HG02642 (cell line): ENCODE data around the gene QPCTL.
"Not testable (repeated sequence)": the region's sequence is repeated elsewhere in the genome, so short reads cannot be mapped to it uniquely, and the experiment has no call there.

Source experiments
- ATAC-seq: cut with Tn5 transposase; IDR thresholded peaks from one replicate; pipeline ENCODE4 v1.9.1; 2021; ENCODE audit warnings: mild to moderate bottlenecking; ENCODE audit not compliant: unreplicated experiment, poor library complexity

The QPCTL gene

GRCh38 chr19:45716359-45717130 is 24.1 kb downstream of the QPCTL start:
- no peak for ATAC-seq

- ATAC-seq: peak; percentile 94
These were observed 24.9 kb downstream of the QPCTL start for GRCh38 chr19:45717131-45717982.

- ATAC-seq: no peak
These were observed 25.7 kb downstream of the QPCTL start for GRCh38 chr19:45717983-45718650.

GRCh38 chr19:45720065-45720464 is 27.6 kb downstream of the QPCTL start:
- not testable (repeated sequence) for ATAC-seq

- ATAC-seq: not testable (repeated sequence)
These were observed 36.2 kb downstream of the QPCTL start for GRCh38 chr19:45728683-45729082.

- no peak for ATAC-seq
These were observed 37.4 kb downstream of the QPCTL start for GRCh38 chr19:45729800-45730290.

- ATAC-seq: peak; percentile 94
These were observed 38.2 kb downstream of the QPCTL start, which contains the start of gene FBXO46 for GRCh38 chr19:45730368-45731288. Gene FBXO46 (minus strand): TSS chr19:45730896. CDS start chr19:45713495, 17,401 bp downstream.

- no peak for ATAC-seq
These were observed 40.8 kb downstream of the QPCTL start, which contains the start of gene MEIOSIN for GRCh38 chr19:45733160-45733810. Gene MEIOSIN (plus strand): TSS chr19:45733439. CDS start chr19:45735377, 1,938 bp downstream.

- no peak for ATAC-seq
These were observed 47.3 kb downstream of the QPCTL start for GRCh38 chr19:45739498-45740439.

GRCh38 chr19:45742969-45743368 is 50.5 kb downstream of the QPCTL start:
- ATAC-seq: no peak

GRCh38 chr19:45745606-45746005 is 53.1 kb downstream of the QPCTL start:
- ATAC-seq: no peak

GRCh38 chr19:45746866-45747265 is 54.4 kb downstream of the QPCTL start:
- ATAC-seq: no peak

- no peak for ATAC-seq
These were observed 55.0 kb downstream of the QPCTL start for GRCh38 chr19:45747513-45747912.

GRCh38 chr19:45751483-45751882 is 59.0 kb downstream of the QPCTL start:
- ATAC-seq: not testable (repeated sequence)

- ATAC-seq: no peak
These were observed 60.2 kb downstream of the QPCTL start for GRCh38 chr19:45752639-45753038.

GRCh38 chr19:45753548-45753947 is 61.1 kb downstream of the QPCTL start:
- ATAC-seq: no peak
